ENCODE measurements around the gene VAPB. TPM values are rescaled to one million over a fixed set of nuclear protein-coding genes. Genes with fewer than 3 reads are reported as not detected.

VAPB gene
- total RNA-seq, 1 donor, result 17.2 TPM

- TF ChIP-seq, protein P1, sequence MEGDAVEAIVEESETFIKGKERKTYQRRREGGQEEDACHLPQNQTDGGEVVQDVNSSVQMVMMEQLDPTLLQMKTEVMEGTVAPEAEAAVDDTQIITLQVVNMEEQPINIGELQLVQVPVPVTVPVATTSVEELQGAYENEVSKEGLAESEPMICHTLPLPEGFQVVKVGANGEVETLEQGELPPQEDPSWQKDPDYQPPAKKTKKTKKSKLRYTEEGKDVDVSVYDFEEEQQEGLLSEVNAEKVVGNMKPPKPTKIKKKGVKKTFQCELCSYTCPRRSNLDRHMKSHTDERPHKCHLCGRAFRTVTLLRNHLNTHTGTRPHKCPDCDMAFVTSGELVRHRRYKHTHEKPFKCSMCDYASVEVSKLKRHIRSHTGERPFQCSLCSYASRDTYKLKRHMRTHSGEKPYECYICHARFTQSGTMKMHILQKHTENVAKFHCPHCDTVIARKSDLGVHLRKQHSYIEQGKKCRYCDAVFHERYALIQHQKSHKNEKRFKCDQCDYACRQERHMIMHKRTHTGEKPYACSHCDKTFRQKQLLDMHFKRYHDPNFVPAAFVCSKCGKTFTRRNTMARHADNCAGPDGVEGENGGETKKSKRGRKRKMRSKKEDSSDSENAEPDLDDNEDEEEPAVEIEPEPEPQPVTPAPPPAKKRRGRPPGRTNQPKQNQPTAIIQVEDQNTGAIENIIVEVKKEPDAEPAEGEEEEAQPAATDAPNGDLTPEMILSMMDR (IDR thresholded peaks at IDR 0.05; ENCODE audit: insufficient read depth, low read length), result no peak
- H3K4me3 ChIP-seq (ENCODE audit: low read depth, low read length), result no peak overlapping the region
- DNase-seq (ENCODE audit: low read depth), result no peak
Observed at GRCh38 chr20:58395604-58396003, 6.6 kb downstream of the VAPB start.

- no peak overlapping the region for H3K4me3 ChIP-seq (ENCODE audit: low read depth, low read length)
- TF ChIP-seq, protein P1 (IDR thresholded peaks at IDR 0.05; ENCODE audit: insufficient read depth, low read length), result no peak
- DNase-seq (ENCODE audit: low read depth), result no peak
Observed at GRCh38 chr20:58397429-58397828, 8.4 kb downstream of the VAPB start.

- TF ChIP-seq, protein P1 (IDR thresholded peaks at IDR 0.05; ENCODE audit: insufficient read depth, low read length), result no peak
- no peak overlapping the region for H3K4me3 ChIP-seq (ENCODE audit: low read depth, low read length)
- no peak for DNase-seq (ENCODE audit: low read depth)
Observed at GRCh38 chr20:58398254-58398653, 9.2 kb downstream of the VAPB start.

DNA sequence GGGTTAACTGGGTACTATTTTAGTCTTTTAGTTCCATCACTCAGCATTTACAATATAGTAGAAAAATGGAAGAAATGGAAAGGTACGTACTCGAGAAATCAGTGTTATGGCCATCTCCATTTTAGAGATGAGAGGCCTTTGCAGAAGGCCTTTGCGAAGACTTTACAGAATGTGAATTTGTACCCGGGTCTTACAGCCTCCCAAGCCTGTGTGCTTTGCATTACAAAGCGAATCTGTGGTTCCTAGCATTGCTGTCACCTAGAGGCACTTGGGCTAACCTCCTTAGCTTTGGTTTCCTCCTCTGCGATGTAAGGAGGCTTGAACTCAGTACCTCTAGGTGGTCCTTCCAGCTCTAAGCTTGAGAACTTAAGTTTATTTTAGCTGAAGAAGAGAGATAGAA is 10.9 kb downstream of the VAPB start:
- H3K4me3 ChIP-seq (ENCODE audit: low read depth, low read length), result no peak overlapping the region
- TF ChIP-seq, protein P1 (IDR thresholded peaks at IDR 0.05; ENCODE audit: insufficient read depth, low read length), result no peak
- DNase-seq (ENCODE audit: low read depth), result no peak

- DNase-seq (ENCODE audit: low read depth), result no peak
- TF ChIP-seq, protein P1 (IDR thresholded peaks at IDR 0.05; ENCODE audit: insufficient read depth, low read length), result no peak
- H3K4me3 ChIP-seq (ENCODE audit: low read depth, low read length), result no peak overlapping the region
Observed at GRCh38 chr20:58401162-58401561, 12.1 kb downstream of the VAPB start.

- H3K4me3 ChIP-seq (ENCODE audit: low read depth, low read length), result no peak overlapping the region
- TF ChIP-seq, protein P1 (IDR thresholded peaks at IDR 0.05; ENCODE audit: insufficient read depth, low read length), result no peak
- DNase-seq (ENCODE audit: low read depth), result no peak
Observed at GRCh38 chr20:58402305-58402704, 13.3 kb downstream of the VAPB start.

DNA sequence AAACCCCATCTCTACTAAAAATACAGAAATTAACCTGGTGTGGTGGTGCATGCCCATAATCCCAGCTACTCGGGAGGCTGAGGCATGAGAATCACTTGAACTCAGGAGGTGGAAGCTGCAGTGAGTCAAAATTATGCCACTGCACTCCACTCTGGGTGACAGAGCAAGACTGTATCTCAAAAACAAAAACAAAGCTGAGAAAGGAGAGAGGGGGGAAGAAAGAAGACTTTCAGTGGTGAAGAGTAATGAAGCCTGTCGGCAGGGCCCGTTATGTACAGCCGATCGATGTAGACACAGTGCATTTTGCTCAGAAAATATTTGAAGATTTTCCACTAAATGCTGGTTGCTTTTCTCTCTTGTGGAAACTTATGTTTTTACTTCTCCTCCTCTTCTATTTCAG is 13.8 kb downstream of the VAPB start:
- H3K4me3 ChIP-seq (ENCODE audit: low read depth, low read length), result no peak overlapping the region
- TF ChIP-seq, protein P1 (IDR thresholded peaks at IDR 0.05; ENCODE audit: insufficient read depth, low read length), result no peak
- no peak for DNase-seq (ENCODE audit: low read depth)

Data from fibroblast of the aortic adventitia (primary cell).